Activated naive CD4-positive, alpha-beta T cell treated with anti-CD3 and anti-CD28 coated beads for 36 hours (primary cell): Measurements from ENCODE around the gene PTPRK. TPM values are rescaled to one million over a fixed set of nuclear protein-coding genes. Genes with fewer than 3 reads are reported as not detected.

ENCODE experiments used
- CTCF ChIA-PET: fragments of 350-600 bp; sonication (Branson Sonifier 250); formaldehyde crosslinking; loops from one replicate; lab custom pipeline; 2021; ENCODE audit warnings: antibody characterized with exemption; lab: Charles Lee
- DNase-seq: peaks from one replicate; pipeline ENCODE4 v3.0.0-alpha.2; 2020
- H3K27ac Mint-ChIP-seq: one replicate; pipeline ENCODE4 v1.8.0; 2021; ENCODE audit warnings: mild to moderate bottlenecking, mixed read lengths
- H3K27me3 Mint-ChIP-seq: one replicate; pipeline ENCODE4 v1.8.0; 2021; ENCODE audit warnings: low read depth, mixed read lengths
- H3K36me3 Mint-ChIP-seq: one replicate; pipeline ENCODE4 v1.8.0; 2021; ENCODE audit warnings: low read depth, mixed read lengths
- H3K4me1 Mint-ChIP-seq: one replicate; pipeline ENCODE4 v1.8.0; 2021; ENCODE audit warnings: low read depth, mixed read lengths
- H3K4me3 Mint-ChIP-seq: one replicate; pipeline ENCODE4 v1.8.0; 2021; ENCODE audit warnings: mild to moderate bottlenecking, moderate library complexity, mixed read lengths
- H3K9me3 Mint-ChIP-seq: one replicate; pipeline ENCODE4 v1.8.0; 2021; ENCODE audit warnings: mixed read lengths
- intact Hi-C: fragments of 100-400 bp; cut with micrococcal nuclease; formaldehyde crosslinking; loops from one replicate; pipeline ENCODE4 v1.15.1; 2023
- total RNA-seq, 2 experiments: library from RNA; stranded (reverse); gene quantifications; one replicate each; pipeline ENCODE4 v1.2.3, GENCODE V29; 2021

Gene PTPRK
- total RNA-seq, 2 experiments from 2014 or later = 5.5 to 8.0 TPM

- Mint-ChIP-seq H3K9me3 (no peaks in the 10 kb centered on the region), H3K27me3 (no peaks in the 10 kb centered on the region), H3K27ac (no peak overlapping the region), H3K4me3 (no peak overlapping the region), H3K4me1 (peaks cover 10% of the 10 kb centered on the region), H3K36me3 (no peaks in the 10 kb centered on the region)
- intact Hi-C loops = no loop called here
- CTCF ChIA-PET = no interaction called here
- DNase-seq = no peak
Measured at GRCh38 chr6:128107682-128108081, 412.7 kb downstream of the PTPRK start.

GRCh38 chr6:128099571-128100197 lies 420.7 kb downstream of the PTPRK start:
- Mint-ChIP-seq H3K4me1 (peaks cover 16% of the 10 kb centered on the region), H3K36me3 (no peaks in the 10 kb centered on the region), H3K9me3 (no peaks in the 10 kb centered on the region), H3K27me3 (no peaks in the 10 kb centered on the region), H3K4me3 (no peak overlapping the region), H3K27ac (no peak overlapping the region)
- intact Hi-C loops = loop anchor here (5.0 kb wide), 1 partner anchor 558 kb away; no protein-coding TSS in a partner anchor
- DNase-seq = no peak
- CTCF ChIA-PET = interaction anchor here (1.3 kb wide), 1 partner anchor 11 kb away, joined by 4 read pairs; no protein-coding TSS in a partner anchor

GRCh38 chr6:128098000-128098581 lies 422.3 kb downstream of the PTPRK start:
- intact Hi-C loops = loop anchor here (5.0 kb wide), 1 partner anchor 559 kb away; no protein-coding TSS in a partner anchor
- DNase-seq = no peak
- H3K4me3 Mint-ChIP-seq = no peak overlapping the region
- no peaks in the 10 kb centered on the region for H3K36me3 Mint-ChIP-seq
- H3K27me3 Mint-ChIP-seq = no peaks in the 10 kb centered on the region
- peaks cover 19% of the 10 kb centered on the region for H3K4me1 Mint-ChIP-seq
- H3K9me3 Mint-ChIP-seq = no peaks in the 10 kb centered on the region
- CTCF ChIA-PET = interaction anchor here (0.6 kb wide), 1 partner anchor 9 kb away, joined by 3 read pairs; no protein-coding TSS in a partner anchor
- no peak overlapping the region for H3K27ac Mint-ChIP-seq

DNA sequence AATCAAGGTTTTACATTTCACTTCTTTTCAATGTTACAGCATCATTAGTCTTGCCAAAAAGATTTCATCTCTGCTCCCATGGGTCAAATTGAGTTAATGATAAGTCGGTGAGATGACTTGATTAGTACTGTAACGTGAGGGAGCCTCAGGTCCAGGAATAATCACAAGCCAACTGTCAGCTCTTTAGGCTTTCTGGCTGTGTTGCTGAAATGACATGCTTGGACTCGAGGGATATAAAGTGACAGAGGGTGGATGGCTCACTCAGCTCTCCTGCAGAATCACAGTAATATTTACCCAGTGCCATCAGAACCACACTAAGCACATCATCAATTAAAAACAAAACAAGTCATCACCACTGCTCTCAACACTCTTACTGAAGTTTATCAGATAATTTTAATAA lies 423.4 kb downstream of the PTPRK start:
- no peaks in the 10 kb centered on the region for H3K27me3 Mint-ChIP-seq
- DNase-seq = no peak
- CTCF ChIA-PET = interaction anchor here (0.7 kb wide), 1 partner anchor 9 kb away, joined by 3 read pairs; no protein-coding TSS in a partner anchor
- H3K27ac Mint-ChIP-seq = no peak overlapping the region
- no peak overlapping the region for H3K4me3 Mint-ChIP-seq
- H3K4me1 Mint-ChIP-seq = peaks cover 19% of the 10 kb centered on the region
- H3K36me3 Mint-ChIP-seq = no peaks in the 10 kb centered on the region
- intact Hi-C loops = loop anchor here (5.0 kb wide), 1 partner anchor 560 kb away; no protein-coding TSS in a partner anchor
- no peaks in the 10 kb centered on the region for H3K9me3 Mint-ChIP-seq

GRCh38 chr6:128095362-128095761 lies 425.0 kb downstream of the PTPRK start:
- Mint-ChIP-seq H3K4me3 (no peak overlapping the region), H3K27ac (no peak overlapping the region), H3K9me3 (no peaks in the 10 kb centered on the region), H3K36me3 (no peaks in the 10 kb centered on the region), H3K4me1 (peaks cover 19% of the 10 kb centered on the region), H3K27me3 (no peaks in the 10 kb centered on the region)
- DNase-seq = no peak
- intact Hi-C loops = loop anchor here (5.0 kb wide), 1 partner anchor 562 kb away; no protein-coding TSS in a partner anchor
- CTCF ChIA-PET = no interaction called here

- Mint-ChIP-seq H3K4me3 (no peak overlapping the region), H3K27ac (no peak overlapping the region), H3K36me3 (no peaks in the 10 kb centered on the region), H3K27me3 (no peaks in the 10 kb centered on the region), H3K9me3 (no peaks in the 10 kb centered on the region), H3K4me1 (peaks cover 5% of the 10 kb centered on the region)
- DNase-seq = no peak
- intact Hi-C loops = no loop called here
- CTCF ChIA-PET = interaction anchor here (0.6 kb wide), 1 partner anchor 1183 kb away, joined by 3 read pairs; no protein-coding TSS in a partner anchor
Measured at GRCh38 chr6:128079021-128079420, 441.4 kb downstream of the PTPRK start.

DNA sequence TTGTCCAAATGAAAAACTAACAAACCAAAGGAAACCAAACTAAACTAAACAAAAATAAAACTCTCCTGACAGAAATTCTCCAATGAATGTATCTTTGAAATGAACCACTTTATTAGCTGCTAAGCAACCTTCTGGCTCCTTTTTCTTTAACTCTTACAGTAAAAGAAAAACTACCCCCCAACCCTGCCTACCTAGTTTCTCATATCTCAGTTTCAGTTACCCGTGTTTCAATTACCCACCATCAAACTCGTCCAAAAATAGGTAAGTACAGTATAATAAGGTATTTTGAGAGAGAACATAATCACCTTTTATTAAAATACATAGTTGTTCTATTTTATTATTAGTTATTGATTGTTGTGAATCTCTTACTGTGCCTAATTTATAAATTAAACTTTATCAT lies 442.1 kb downstream of the PTPRK start:
- no peak for DNase-seq
- intact Hi-C loops = no loop called here
- Mint-ChIP-seq H3K27ac (no peak overlapping the region), H3K36me3 (no peaks in the 10 kb centered on the region), H3K27me3 (no peaks in the 10 kb centered on the region), H3K4me1 (peaks cover 5% of the 10 kb centered on the region), H3K4me3 (no peak overlapping the region), H3K9me3 (no peaks in the 10 kb centered on the region)
- CTCF ChIA-PET = no interaction called here

DNA sequence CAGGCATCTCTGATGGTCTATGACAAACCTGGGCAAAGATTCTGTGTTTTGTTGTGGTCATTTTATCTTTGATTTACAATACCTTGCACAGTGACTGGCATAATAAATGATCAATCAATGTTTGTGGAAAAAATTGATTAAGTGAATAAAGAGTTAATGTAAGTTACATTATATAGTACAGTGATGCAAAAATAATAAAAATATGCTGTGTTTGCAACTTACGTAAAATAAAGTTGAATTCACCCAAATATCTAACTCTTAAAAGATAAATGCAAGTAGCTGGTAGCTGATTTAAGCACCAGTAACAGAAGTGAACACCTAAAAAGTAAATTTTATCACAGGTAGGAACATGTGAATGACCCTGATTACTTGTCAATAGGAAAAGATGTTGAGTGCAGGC lies 443.6 kb downstream of the PTPRK start:
- Mint-ChIP-seq H3K9me3 (no peaks in the 10 kb centered on the region), H3K36me3 (no peaks in the 10 kb centered on the region), H3K27me3 (no peaks in the 10 kb centered on the region), H3K27ac (no peak overlapping the region), H3K4me3 (no peak overlapping the region), H3K4me1 (peaks cover 5% of the 10 kb centered on the region)
- intact Hi-C loops = no loop called here
- no peak for DNase-seq
- CTCF ChIA-PET = no interaction called here

DNA sequence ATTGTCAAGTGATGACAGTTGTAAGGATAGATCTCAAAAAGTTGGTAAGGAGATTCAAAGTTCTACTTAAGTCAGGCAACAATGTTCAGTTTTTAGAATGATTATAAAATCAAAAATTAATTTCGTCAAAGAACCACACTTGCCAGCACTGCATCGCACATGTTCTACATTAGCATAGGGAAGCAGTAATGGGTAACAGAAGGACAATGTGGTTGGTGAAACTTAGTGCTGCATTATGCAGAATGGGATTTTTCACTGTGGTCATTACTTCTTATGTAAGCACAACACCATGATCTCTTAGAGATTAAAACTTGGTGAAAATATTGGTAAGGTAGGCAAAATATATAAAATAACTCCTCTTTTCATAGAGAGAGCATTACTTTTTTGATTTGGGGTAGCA lies 445.8 kb downstream of the PTPRK start:
- CTCF ChIA-PET = interaction anchor here (0.7 to 1.6 kb wide), 3 partner anchors 253 to 830 kb away, joined by 3 read pairs; no protein-coding TSS in a partner anchor
- Mint-ChIP-seq H3K4me3 (no peak overlapping the region), H3K9me3 (no peaks in the 10 kb centered on the region), H3K27ac (no peak overlapping the region), H3K27me3 (no peaks in the 10 kb centered on the region), H3K4me1 (peaks cover 10% of the 10 kb centered on the region), H3K36me3 (no peaks in the 10 kb centered on the region)
- no peak for DNase-seq
- intact Hi-C loops = no loop called here

DNA sequence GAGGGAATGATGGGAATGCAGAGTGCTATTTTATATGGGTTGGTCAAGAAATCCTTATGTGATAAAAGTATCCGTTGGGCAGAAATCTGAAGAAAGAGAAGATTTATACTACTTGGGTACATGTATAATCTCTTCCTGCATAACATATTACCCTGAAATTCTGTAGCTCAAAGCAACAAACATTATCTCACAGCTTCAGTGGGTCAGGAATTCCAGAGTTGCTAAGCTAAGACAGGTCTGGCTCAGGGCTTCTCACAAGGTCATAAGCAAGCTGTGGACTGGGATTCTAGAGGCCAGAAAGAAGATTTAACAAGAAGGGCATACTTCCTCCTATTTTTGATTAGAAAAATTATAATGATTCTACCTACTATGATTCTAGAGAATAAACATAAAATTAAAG lies 447.0 kb downstream of the PTPRK start:
- no peaks in the 10 kb centered on the region for H3K36me3 Mint-ChIP-seq
- no peaks in the 10 kb centered on the region for H3K9me3 Mint-ChIP-seq
- CTCF ChIA-PET = interaction anchor here (1.6 kb wide), 1 partner anchor 254 kb away, joined by 3 read pairs; no protein-coding TSS in a partner anchor
- intact Hi-C loops = no loop called here
- no peak overlapping the region for H3K27ac Mint-ChIP-seq
- H3K27me3 Mint-ChIP-seq = no peaks in the 10 kb centered on the region
- no peak for DNase-seq
- H3K4me1 Mint-ChIP-seq = peaks cover 10% of the 10 kb centered on the region
- H3K4me3 Mint-ChIP-seq = no peak overlapping the region

- Mint-ChIP-seq H3K9me3 (no peaks in the 10 kb centered on the region), H3K27me3 (no peaks in the 10 kb centered on the region), H3K4me3 (no peak overlapping the region), H3K36me3 (no peaks in the 10 kb centered on the region), H3K4me1 (peaks cover 5% of the 10 kb centered on the region), H3K27ac (no peak overlapping the region)
- intact Hi-C loops = no loop called here
- CTCF ChIA-PET = interaction anchor here (0.7 kb wide), 1 partner anchor 11 kb away, joined by 3 read pairs; no protein-coding TSS in a partner anchor
- DNase-seq = no peak
Measured at GRCh38 chr6:128071212-128071611, 449.2 kb downstream of the PTPRK start.

DNA sequence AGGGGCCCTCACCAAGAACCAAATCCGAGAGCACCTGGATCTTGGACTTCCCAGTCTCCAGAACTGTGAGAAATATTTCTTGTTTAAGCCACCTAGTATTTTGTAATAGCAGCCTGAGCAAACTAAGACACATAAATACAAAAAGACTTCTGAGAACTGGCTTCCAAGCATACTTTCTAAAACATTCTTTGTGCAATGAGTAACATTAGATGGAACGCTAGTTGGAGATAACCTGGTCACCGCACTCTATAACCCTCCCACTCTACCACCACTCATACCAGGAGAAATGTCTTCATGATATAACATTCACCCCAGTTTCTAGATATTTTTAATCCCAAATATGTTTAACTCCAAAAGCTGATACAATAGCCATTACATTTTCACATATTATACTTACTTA lies 450.0 kb downstream of the PTPRK start:
- H3K9me3 Mint-ChIP-seq = no peaks in the 10 kb centered on the region
- H3K27ac Mint-ChIP-seq = no peak overlapping the region
- H3K27me3 Mint-ChIP-seq = no peaks in the 10 kb centered on the region
- CTCF ChIA-PET = no interaction called here
- intact Hi-C loops = no loop called here
- H3K4me1 Mint-ChIP-seq = peaks cover 7% of the 10 kb centered on the region
- no peak overlapping the region for H3K4me3 Mint-ChIP-seq
- H3K36me3 Mint-ChIP-seq = no peaks in the 10 kb centered on the region
- DNase-seq = no peak
